Osteocyte (in vitro differentiated cells): ENCODE data around the gene OMG. TPM values are rescaled to one million over a fixed set of nuclear protein-coding genes. Genes with fewer than 3 reads are reported as not detected.
"Not testable (repeated sequence)": the region's sequence is repeated elsewhere in the genome, so short reads cannot be mapped to it uniquely, and the experiment has no call there.

Experiments used
- DNase-seq: peaks from one replicate; pipeline ENCODE4 v3.0.0; 2021; ENCODE audit warnings: mixed read lengths; ENCODE audit not compliant: unreplicated experiment; ENCODE audit errors: extremely low spot score
- H3K27ac Mint-ChIP-seq: one replicate; pipeline ENCODE4 v1.8.0; 2021; ENCODE audit warnings: mild to moderate bottlenecking, mixed read lengths; ENCODE audit not compliant: unreplicated experiment
- H3K27me3 Mint-ChIP-seq: one replicate; pipeline ENCODE4 v1.8.0; 2021; ENCODE audit warnings: mixed read lengths; ENCODE audit not compliant: unreplicated experiment
- H3K36me3 Mint-ChIP-seq: one replicate; pipeline ENCODE4 v1.8.0; 2021; ENCODE audit warnings: mixed read lengths; ENCODE audit not compliant: unreplicated experiment
- H3K4me1 Mint-ChIP-seq: one replicate; pipeline ENCODE4 v1.8.0; 2021; ENCODE audit warnings: mixed read lengths; ENCODE audit not compliant: unreplicated experiment
- H3K4me3 Mint-ChIP-seq: one replicate; pipeline ENCODE4 v1.8.0; 2021; ENCODE audit warnings: mild to moderate bottlenecking, moderate library complexity, mixed read lengths; ENCODE audit not compliant: unreplicated experiment
- H3K9me3 Mint-ChIP-seq: one replicate; pipeline ENCODE4 v1.8.0; 2021; ENCODE audit warnings: mixed read lengths; ENCODE audit not compliant: unreplicated experiment
- CTCF ChIP-seq: fragments of 200-600 bp; sonication (generic); IDR thresholded peaks from 2 replicates; pipeline ENCODE4 v1.5.0; 2021; ENCODE audit warnings: antibody characterized with exemption, mild to moderate bottlenecking, moderate library complexity
- total RNA-seq: library from RNA; stranded (reverse); gene quantifications from 2 replicates; pipeline ENCODE4 v1.2.1, GENCODE V29; 2021

OMG gene
- total RNA-seq, 1 donor from 2014 or later = not detected

GRCh38 chr17:31266042-31266441, 31.0 kb downstream of the OMG start:
- no peak for DNase-seq
- peaks cover 30% of the 10 kb centered on the region for H3K4me1 Mint-ChIP-seq
- H3K36me3 Mint-ChIP-seq = peaks cover 39% of the 10 kb centered on the region
- no peak overlapping the region for H3K27ac Mint-ChIP-seq
- H3K27me3 Mint-ChIP-seq = no peaks in the 10 kb centered on the region
- H3K9me3 Mint-ChIP-seq = no peaks in the 10 kb centered on the region
- TF ChIP-seq CTCF = peak; percentile 22
- H3K4me3 Mint-ChIP-seq = no peak overlapping the region

GRCh38 chr17:31262923-31263322, 34.1 kb downstream of the OMG start:
- peaks cover 42% of the 10 kb centered on the region for H3K36me3 Mint-ChIP-seq
- H3K4me3 Mint-ChIP-seq, H3K4me1 Mint-ChIP-seq, H3K27ac Mint-ChIP-seq, H3K9me3 Mint-ChIP-seq, DNase-seq, H3K27me3 Mint-ChIP-seq: not testable (repeated sequence)

- TF ChIP-seq CTCF = no peak
- Mint-ChIP-seq H3K36me3 (peaks cover 31% of the 10 kb centered on the region), H3K4me3 (no peak overlapping the region), H3K4me1 (no peaks in the 10 kb centered on the region), H3K27ac (no peak overlapping the region), H3K9me3 (no peaks in the 10 kb centered on the region), H3K27me3 (no peaks in the 10 kb centered on the region)
- no peak for DNase-seq
These were observed 35.4 kb downstream of the OMG start for GRCh38 chr17:31261601-31262000.

GRCh38 chr17:31260151-31260550, 36.9 kb downstream of the OMG start:
- DNase-seq = no peak
- Mint-ChIP-seq H3K27ac (no peak overlapping the region), H3K4me3 (no peak overlapping the region), H3K36me3 (peaks cover 19% of the 10 kb centered on the region), H3K27me3 (no peaks in the 10 kb centered on the region), H3K4me1 (peaks cover 3% of the 10 kb centered on the region), H3K9me3 (no peaks in the 10 kb centered on the region)
- TF ChIP-seq CTCF = no peak

GRCh38 chr17:31256936-31257335, 40.1 kb downstream of the OMG start:
- Mint-ChIP-seq H3K4me1 (peaks cover 11% of the 10 kb centered on the region), H3K27me3 (no peaks in the 10 kb centered on the region), H3K9me3 (no peaks in the 10 kb centered on the region), H3K27ac (no peak overlapping the region), H3K36me3 (peaks cover 29% of the 10 kb centered on the region), H3K4me3 (no peak overlapping the region)
- no peak for DNase-seq
- no peak for TF ChIP-seq CTCF

- H3K9me3 Mint-ChIP-seq = no peaks in the 10 kb centered on the region
- H3K36me3 Mint-ChIP-seq = peaks cover 25% of the 10 kb centered on the region
- TF ChIP-seq CTCF = no peak
- no peak overlapping the region for H3K4me3 Mint-ChIP-seq
- peaks cover 29% of the 10 kb centered on the region for H3K4me1 Mint-ChIP-seq
- DNase-seq = no peak
- peak overlapping the region; percentile 45 for H3K27ac Mint-ChIP-seq
- no peaks in the 10 kb centered on the region for H3K27me3 Mint-ChIP-seq
These were observed 42.4 kb downstream of the OMG start for GRCh38 chr17:31254654-31255053.
